ENCODE results near the gene ACAD8. TPM values are rescaled to one million over a fixed set of nuclear protein-coding genes. Genes with fewer than 3 reads are reported as not detected.

ACAD8 gene
- total RNA-seq, 1 donor from 2014 or later = 28.6 TPM

DNA sequence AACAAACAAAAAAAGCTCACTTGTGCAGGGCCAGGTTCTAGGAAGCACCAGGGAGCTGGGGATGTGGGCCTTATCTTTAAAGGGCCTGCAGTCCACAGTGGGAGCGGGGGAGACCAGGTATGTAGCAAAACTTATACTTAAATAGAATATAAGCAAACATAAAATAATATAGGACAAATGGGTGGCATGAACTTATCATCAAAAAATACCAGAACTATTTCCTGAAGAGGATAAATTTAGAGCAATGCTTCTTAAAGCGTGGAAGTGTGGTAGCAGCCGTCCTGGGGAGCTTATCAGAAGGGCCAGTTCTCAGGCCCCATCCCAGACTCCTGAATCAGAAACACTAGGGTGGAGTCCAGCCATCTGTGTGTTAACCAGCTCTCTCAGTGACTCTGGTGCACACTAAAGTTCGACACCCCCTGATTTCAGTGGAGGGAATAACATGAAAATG is 19.6 kb upstream of the ACAD8 start:
- no peak overlapping the region for H3K4me3 ChIP-seq
- no peaks in the 10 kb centered on the region for H3K9me3 ChIP-seq
- H3K36me3 ChIP-seq = peaks cover 12 to 27% of the 10 kb centered on the region in 2 donors
- no peaks in the 10 kb centered on the region for H3K27me3 ChIP-seq
- peaks cover 0 to under 1% of the 10 kb centered on the region in 2 donors for H3K4me1 ChIP-seq
- intact Hi-C loops (cut with DNase I) = no loop called here
- TF ChIP-seq, protein P1, sequence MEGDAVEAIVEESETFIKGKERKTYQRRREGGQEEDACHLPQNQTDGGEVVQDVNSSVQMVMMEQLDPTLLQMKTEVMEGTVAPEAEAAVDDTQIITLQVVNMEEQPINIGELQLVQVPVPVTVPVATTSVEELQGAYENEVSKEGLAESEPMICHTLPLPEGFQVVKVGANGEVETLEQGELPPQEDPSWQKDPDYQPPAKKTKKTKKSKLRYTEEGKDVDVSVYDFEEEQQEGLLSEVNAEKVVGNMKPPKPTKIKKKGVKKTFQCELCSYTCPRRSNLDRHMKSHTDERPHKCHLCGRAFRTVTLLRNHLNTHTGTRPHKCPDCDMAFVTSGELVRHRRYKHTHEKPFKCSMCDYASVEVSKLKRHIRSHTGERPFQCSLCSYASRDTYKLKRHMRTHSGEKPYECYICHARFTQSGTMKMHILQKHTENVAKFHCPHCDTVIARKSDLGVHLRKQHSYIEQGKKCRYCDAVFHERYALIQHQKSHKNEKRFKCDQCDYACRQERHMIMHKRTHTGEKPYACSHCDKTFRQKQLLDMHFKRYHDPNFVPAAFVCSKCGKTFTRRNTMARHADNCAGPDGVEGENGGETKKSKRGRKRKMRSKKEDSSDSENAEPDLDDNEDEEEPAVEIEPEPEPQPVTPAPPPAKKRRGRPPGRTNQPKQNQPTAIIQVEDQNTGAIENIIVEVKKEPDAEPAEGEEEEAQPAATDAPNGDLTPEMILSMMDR (IDR thresholded peaks at IDR 0.05) = no peak
- DNase-seq (ENCODE audit: low spot score in 2 of 2) = peak in 1 of 2 donors; percentile 22
- no peak overlapping the region for H3K27ac ChIP-seq

DNA sequence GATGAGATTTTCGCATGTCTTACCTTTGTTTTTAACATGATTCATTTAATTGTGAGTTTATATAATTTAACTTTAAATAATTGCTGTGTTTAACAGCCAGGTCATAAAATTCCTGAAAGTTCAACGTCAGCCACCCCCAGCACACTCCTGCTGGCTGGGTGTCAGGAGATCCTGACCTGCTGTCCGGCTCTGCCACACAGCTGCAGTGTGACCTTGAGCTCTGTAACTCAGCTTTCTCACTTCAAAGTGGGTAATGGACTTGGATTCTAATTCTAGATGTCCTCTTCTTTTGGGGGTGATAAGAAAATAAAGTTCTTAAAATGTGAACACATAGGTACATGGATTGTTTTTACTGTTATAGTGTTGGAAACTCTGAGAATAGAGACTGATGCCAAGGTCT is 18.0 kb upstream of the ACAD8 start:
- no peaks in the 10 kb centered on the region for H3K9me3 ChIP-seq
- H3K36me3 ChIP-seq = peaks cover 22 to 44% of the 10 kb centered on the region in 2 donors
- DNase-seq (ENCODE audit: low spot score in 2 of 2) = no peak
- no peaks in the 10 kb centered on the region for H3K27me3 ChIP-seq
- intact Hi-C loops (cut with DNase I) = no loop called here
- TF ChIP-seq, protein P1 (IDR thresholded peaks at IDR 0.05) = no peak
- no peak overlapping the region for H3K4me3 ChIP-seq
- H3K27ac ChIP-seq = no peak overlapping the region
- H3K4me1 ChIP-seq = no peaks in the 10 kb centered on the region

DNA sequence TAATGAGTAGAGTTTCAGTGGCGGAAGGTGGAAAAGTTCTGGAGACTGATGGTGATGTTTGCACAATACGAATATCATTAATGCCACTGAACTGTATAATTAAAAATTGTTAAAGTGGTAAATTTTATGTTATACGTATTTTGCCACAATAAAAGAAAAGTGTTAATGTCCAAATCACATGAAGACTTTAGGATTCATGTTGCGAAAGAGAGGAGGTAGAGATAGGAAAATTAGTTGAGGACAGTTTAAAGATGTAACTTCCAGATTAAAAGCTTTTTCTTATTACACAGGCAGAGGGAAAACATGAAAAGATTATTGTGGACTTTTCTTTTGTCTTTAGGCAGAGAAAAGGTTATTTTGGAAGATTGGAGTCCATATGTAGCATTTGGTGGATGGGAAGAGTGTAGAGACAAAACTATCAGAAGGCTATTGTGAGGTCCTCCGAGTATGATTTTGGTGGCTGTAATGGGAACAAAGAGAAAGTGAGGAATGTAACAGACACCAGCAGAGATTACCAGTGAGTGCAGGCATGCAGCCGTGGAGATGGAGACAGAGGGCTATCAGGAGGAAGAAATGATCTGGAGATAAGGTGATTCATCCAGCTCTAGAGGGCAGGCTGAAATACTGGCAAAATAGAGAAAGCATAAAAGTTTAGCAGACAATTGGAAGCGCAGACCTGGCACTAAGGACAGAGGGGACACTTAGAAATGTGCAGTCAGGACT is 16.4 kb upstream of the ACAD8 start:
- Histone ChIP-seq H3K36me3 (peaks cover 33 to 54% of the 10 kb centered on the region in 2 donors), H3K4me3 (no peak overlapping the region), H3K4me1 (no peaks in the 10 kb centered on the region), H3K27me3 (no peaks in the 10 kb centered on the region), H3K27ac (no peak overlapping the region), H3K9me3 (no peaks in the 10 kb centered on the region)
- TF ChIP-seq, protein P1 (IDR thresholded peaks at IDR 0.05) = no peak
- no peak for DNase-seq (ENCODE audit: low spot score in 2 of 2)
- intact Hi-C loops (cut with DNase I) = no loop called here

DNA sequence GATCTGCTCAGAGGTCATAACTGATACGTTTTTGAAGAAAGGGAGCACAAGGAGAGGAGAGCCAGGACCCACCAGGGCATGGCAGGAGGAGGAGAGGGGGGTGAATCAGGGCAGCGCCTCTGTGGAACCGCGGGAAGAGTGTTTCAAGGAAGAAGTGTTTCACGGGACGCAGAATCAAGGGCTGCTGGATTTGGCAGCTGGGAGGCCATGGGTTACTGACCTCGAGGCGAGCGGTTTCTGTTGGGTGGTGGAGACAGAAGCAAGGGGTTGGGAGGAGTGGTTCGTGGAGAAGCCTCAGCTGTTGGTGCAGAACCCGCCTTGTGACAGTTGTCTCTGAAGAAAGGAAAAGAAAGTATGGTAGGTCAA is 15.8 kb upstream of the ACAD8 start:
- no peaks in the 10 kb centered on the region for H3K4me1 ChIP-seq
- H3K9me3 ChIP-seq = no peaks in the 10 kb centered on the region
- H3K36me3 ChIP-seq = peaks cover 39 to 58% of the 10 kb centered on the region in 2 donors
- DNase-seq (ENCODE audit: low spot score in 2 of 2) = peak in 1 of 2 donors; percentile 42
- no peak overlapping the region for H3K4me3 ChIP-seq
- intact Hi-C loops (cut with DNase I) = no loop called here
- H3K27me3 ChIP-seq = no peaks in the 10 kb centered on the region
- H3K27ac ChIP-seq = no peak overlapping the region
- TF ChIP-seq, protein P1 (IDR thresholded peaks at IDR 0.05) = no peak

DNA sequence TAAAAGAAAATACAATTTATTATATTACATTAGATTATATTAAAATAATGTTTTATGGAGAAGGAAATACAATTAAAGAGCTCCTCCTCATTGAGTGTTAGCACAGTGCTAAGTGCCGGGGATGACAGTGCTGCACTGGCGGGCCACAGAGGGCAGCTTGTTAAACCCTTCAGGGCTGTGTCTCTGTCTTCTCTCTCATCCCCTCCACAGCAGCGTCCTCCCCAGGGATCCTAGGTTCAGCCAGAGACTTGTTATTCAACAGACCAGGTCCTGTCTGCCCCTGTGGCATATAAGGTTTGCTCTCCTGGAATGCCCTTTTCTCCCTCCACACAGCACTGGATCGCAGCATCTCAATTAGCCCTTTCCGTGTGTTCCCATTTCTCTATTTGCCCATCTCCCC is 14.4 kb upstream of the ACAD8 start:
- peaks cover 53 to 72% of the 10 kb centered on the region in 2 donors for H3K36me3 ChIP-seq
- intact Hi-C loops (cut with DNase I) = no loop called here
- TF ChIP-seq, protein P1 (IDR thresholded peaks at IDR 0.05) = no peak

More for the DNA sequence above, 14.4 kb upstream of the ACAD8 start:
- Histone ChIP-seq H3K4me1 (no peaks in the 10 kb centered on the region), H3K27me3 (no peaks in the 10 kb centered on the region), H3K9me3 (no peaks in the 10 kb centered on the region), H3K27ac (no peak overlapping the region), H3K4me3 (no peak overlapping the region)
- DNase-seq (ENCODE audit: low spot score in 2 of 2) = peak in 1 of 2 donors; percentile 33
